Omental fat pad (tissue), 4 donors: Measurements from ENCODE around the gene COPS8. TPM values are rescaled to one million over a fixed set of nuclear protein-coding genes. Genes with fewer than 3 reads are reported as not detected.

Source experiments
- ATAC-seq: fragments of 150-250 bp; one replicate; pipeline ENCODE4 v1.9.1; 2016; ENCODE audit warnings: mild to moderate bottlenecking, moderate library complexity; ENCODE audit not compliant: low FRiP score
- DNase-seq: peaks from one replicate; pipeline ENCODE4 v3.0.0-alpha.2; 2019; ENCODE audit warnings: low spot score
- CTCF ChIP-seq, 3 donors: fragments of 450-650 bp; IDR thresholded peaks; one replicate each; pipeline ENCODE4 v1.5.1; 2016 to 2017; ENCODE audit warnings: antibody characterized with exemption in 3 of 3, mild to moderate bottlenecking in 3 of 3, moderate library complexity in 2 of 3
- total RNA-seq, 4 donors: library from RNA; depleted of rRNA; stranded (reverse); fragments of >200 nt; gene quantifications; one replicate each; pipeline ENCODE4 v1.1.0, GENCODE V29; 2016

Gene COPS8
- total RNA-seq, 4 donors from 2014 or later = 76.4 to 105 (median 90.5) TPM

- no peak for ATAC-seq
- DNase-seq = no peak
- no peak for TF ChIP-seq CTCF (IDR thresholded peaks at IDR 0.05)
These were observed 11.3 kb upstream of the COPS8 start for GRCh38 chr2:237074211-237074993.

GRCh38 chr2:237075749-237076599 lies 9.7 kb upstream of the COPS8 start:
- DNase-seq (no peak), ATAC-seq (no peak)
- no peak for TF ChIP-seq CTCF (IDR thresholded peaks at IDR 0.05)

- ATAC-seq = no peak
- TF ChIP-seq CTCF (IDR thresholded peaks at IDR 0.05) = no peak
- no peak for DNase-seq
These were observed 4.1 kb upstream of the COPS8 start for GRCh38 chr2:237081596-237081995.

- TF ChIP-seq CTCF (IDR thresholded peaks at IDR 0.05) = no peak
- ATAC-seq = no peak
- DNase-seq = no peak
These were observed 2.7 kb upstream of the COPS8 start for GRCh38 chr2:237083026-237083425.

- DNase-seq = no peak
- TF ChIP-seq CTCF (IDR thresholded peaks at IDR 0.05) = no peak
- ATAC-seq = no peak
These were observed 1.2 kb upstream of the COPS8 start for GRCh38 chr2:237084444-237084843.

- TF ChIP-seq CTCF (IDR thresholded peaks at IDR 0.05) = no peak
- ATAC-seq = no peak
- no peak for DNase-seq
These were observed 5.2 kb downstream of the COPS8 start for GRCh38 chr2:237090906-237091305.
